GM18870 (cell line): ENCODE data around the gene TMEM89.

ENCODE experiments used
- ATAC-seq: cut with Tn5 transposase; IDR thresholded peaks from one replicate; pipeline ENCODE4 v1.9.1; 2021; ENCODE audit warnings: moderate library complexity; ENCODE audit not compliant: unreplicated experiment

TMEM89 gene, protein sequence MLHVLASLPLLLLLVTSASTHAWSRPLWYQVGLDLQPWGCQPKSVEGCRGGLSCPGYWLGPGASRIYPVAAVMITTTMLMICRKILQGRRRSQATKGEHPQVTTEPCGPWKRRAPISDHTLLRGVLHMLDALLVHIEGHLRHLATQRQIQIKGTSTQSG

GRCh38 chr3:48621461-48621869 lies at the start of gene TMEM89:
TSS of gene TMEM89 (minus strand) at chr3:48621769. CDS start at chr3:48621756, 13 bp downstream.
- ATAC-seq, result no peak

DNA sequence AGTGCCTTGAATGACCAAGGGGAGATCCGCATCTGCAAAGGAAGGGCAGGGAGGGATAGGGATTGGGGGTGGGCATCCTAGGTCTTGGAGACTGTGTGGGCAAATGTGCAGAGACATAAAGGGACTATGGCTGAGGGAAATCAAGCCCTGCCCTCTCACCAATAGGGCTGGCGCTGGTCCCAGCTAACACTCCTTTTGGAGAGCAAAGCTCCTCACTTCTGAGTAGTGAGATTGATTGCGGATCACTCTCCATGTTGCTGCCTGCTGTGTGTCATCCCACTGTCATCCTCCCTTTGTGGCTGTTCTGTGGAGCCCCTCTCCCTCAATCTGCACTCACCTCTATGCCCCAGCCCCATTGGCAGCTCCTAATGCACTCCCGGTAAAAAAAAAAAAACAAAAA lies 43.4 kb upstream of the TMEM89 start:
- no peak for ATAC-seq

GRCh38 chr3:48664313-48664644 lies 42.7 kb upstream of the TMEM89 start:
- ATAC-seq, result no peak

GRCh38 chr3:48663489-48664312 lies 42.1 kb upstream of the TMEM89 start:
- peak; percentile 87 for ATAC-seq

- ATAC-seq, result no peak
Measured at GRCh38 chr3:48662753-48663488, 41.4 kb upstream of the TMEM89 start, which contains the start of gene CELSR3. TSS of gene CELSR3 (minus strand) at chr3:48662886. CDS start at chr3:48662634, 252 bp downstream.

- ATAC-seq, result no peak
Measured at GRCh38 chr3:48662145-48662752, 40.7 kb upstream of the TMEM89 start.

- no peak for ATAC-seq
Measured at GRCh38 chr3:48661501-48662144, 40.1 kb upstream of the TMEM89 start.

- no peak for ATAC-seq
Measured at GRCh38 chr3:48660800-48661400, 39.3 kb upstream of the TMEM89 start.

DNA sequence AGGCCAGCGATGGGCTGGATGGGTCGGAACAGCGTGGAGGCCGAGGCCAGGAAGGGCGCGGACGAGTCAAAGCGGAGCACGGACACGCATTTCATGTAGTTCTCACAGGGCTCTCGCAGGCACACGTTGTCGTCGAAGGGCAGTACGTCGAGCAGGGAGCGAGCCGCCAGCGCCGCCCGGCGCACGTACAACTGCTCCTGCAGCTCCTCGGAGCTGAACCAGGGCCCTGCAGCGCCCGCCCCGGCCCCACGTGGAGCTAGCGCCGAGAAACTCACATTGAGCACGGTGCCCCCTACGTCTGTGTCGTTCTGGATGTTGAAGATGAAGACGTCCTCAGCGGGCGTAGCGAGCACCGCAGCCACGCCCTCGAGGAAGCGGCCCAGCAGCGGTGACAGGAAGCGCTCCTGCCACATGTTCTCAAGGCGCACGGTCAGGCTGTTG lies 35.3 kb upstream of the TMEM89 start:
- no peak for ATAC-seq

DNA sequence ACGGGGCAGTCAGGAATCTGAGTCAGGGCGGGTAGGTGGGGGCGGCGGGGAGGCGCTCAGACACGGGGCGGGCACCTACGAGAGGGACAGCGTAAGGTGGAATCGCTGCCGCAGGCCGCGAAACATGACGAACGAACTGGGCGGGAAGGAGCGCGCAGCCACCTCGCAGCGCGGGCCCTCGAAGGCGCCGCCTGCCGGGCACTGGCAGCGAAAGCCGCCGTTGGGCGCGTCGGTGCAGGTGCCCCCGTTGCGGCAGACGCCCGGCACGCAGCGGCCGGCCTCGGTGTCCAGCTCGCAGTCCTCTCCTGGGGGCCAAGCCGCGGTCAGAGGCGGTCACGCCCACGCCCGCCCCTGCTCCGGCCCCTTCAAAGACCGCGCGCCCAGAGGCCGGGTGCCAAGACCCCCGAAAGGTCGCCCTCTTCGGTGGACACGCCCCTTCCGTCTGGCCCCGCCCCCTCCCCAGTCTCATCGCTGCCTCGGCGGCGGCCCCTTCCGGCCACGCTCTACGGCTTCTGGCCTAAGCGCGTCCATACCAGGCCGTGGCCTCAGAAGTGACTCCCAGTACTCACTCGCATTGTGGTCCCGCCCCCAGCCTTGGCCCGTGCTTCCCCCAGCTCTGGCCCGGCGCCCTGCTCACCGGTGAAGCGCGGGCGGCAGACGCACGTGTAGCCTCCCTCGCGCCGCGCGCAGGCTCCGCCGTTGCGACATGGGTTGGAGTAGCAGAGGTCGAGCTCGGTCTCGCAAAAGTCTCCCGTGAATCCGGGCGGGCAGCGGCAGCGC lies 34.7 kb upstream of the TMEM89 start:
- no peak for ATAC-seq

- ATAC-seq, result no peak
Measured at GRCh38 chr3:48655606-48656005, 34.0 kb upstream of the TMEM89 start.

- ATAC-seq, result no peak
Measured at GRCh38 chr3:48655063-48655462, 33.5 kb upstream of the TMEM89 start.

- no peak for ATAC-seq
Measured at GRCh38 chr3:48652923-48653715, 31.6 kb upstream of the TMEM89 start.

DNA sequence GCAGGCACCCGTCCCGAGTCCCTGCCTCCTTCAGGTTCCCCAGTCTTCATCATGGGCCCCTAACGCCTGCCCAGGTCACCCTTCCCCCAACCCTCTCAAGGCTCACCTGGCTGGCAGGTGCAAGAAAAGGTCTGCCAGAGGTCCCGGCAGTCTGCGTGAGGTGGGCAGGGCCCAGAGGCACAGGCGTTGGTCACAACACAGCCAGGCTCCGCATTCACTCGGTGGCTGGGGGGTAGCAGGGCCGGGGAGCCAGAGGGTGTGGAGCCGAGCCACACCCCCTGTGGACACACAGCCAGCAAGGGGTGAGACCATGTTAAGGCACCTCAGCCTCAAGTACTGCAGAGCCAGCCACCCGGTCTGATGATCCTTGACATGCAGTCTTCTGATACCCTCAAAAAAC lies 30.2 kb upstream of the TMEM89 start:
- ATAC-seq, result no peak

DNA sequence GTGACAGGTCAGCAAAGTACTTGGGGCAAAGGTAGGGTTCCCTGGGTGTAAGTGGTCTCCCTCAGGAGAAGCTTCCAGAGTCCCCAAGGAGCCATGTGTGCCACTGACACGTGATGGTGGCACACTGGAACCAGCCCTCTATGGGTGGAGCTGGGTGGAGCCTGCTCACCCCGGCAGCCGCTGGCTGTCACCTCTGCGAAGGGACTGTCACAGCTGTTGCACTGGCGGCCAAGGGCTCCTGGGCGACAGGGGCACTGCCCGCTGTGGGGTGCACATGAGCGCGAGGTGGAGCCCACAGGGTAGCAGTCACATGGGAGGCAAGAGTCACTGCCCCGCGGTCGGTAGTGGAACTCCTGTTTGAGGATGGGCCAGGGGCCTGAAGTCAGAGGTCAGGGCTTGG lies 29.2 kb upstream of the TMEM89 start:
- ATAC-seq, result no peak

GRCh38 chr3:48648188-48648850 lies 26.8 kb upstream of the TMEM89 start:
- ATAC-seq, result no peak

- ATAC-seq, result no peak
Measured at GRCh38 chr3:48647714-48648113, 26.1 kb upstream of the TMEM89 start.
